Adrenal gland (tissue), 5 donors: ENCODE data around the gene CCDC17.

Source experiments
- CTCF ChIP-seq, 6 experiments: fragments of 450-650 bp in 4 of 6; fragments of 200-600 bp in 2 of 6; sonication (generic) in 1 of 6; IDR thresholded peaks; 1 replicate in 5 of 6; 2 replicates in 1 of 6; pipeline versions ENCODE4 v1.5.1 to v1.8.0; 2016 to 2021; ENCODE audit warnings: antibody characterized with exemption in 6 of 6, mild to moderate bottlenecking in 2 of 6, moderate library complexity in 1 of 6
- POLR2A ChIP-seq, 2 donors: fragments of 450-650 bp; IDR thresholded peaks; one replicate each; pipeline ENCODE4 v1.6.1; 2017; ENCODE audit warnings: antibody characterized with exemption in 2 of 2, mild to moderate bottlenecking in 2 of 2, moderate library complexity in 1 of 2
- donor health status: DM: no; HTN: no; CAD: no.

- TF ChIP-seq CTCF (IDR thresholded peaks at IDR 0.05) (no peak), POLR2A (IDR thresholded peaks at IDR 0.05) (no peak)
Measured at GRCh38 chr1:45604239-45604638, 19.6 kb downstream of the CCDC17 start.
